ENCODE data around the gene ABCA4.

The ABCA4 gene

GRCh38 chr1:94144836-94145235 is 23.9 kb upstream of the ABCA4 start:
- no peak overlapping the region for H3K27ac ChIP-seq (ENCODE audit: low read length)
- H3K27me3 ChIP-seq (ENCODE audit: low read depth, low read length) = no peaks in the 10 kb centered on the region
- no peaks in the 10 kb centered on the region for H3K4me1 ChIP-seq (ENCODE audit: control insufficient read depth in 1 of 2, insufficient read depth in 2 of 2, low read length in 2 of 2)
- H3K36me3 ChIP-seq (ENCODE audit: control insufficient read depth in 1 of 2, insufficient read depth in 2 of 2, low read length in 2 of 2) = no peaks in the 10 kb centered on the region
- H3K9me3 ChIP-seq (ENCODE audit: control insufficient read depth in 1 of 2, low read length in 2 of 2) = no peaks in the 10 kb centered on the region
- no peak overlapping the region for H3K4me3 ChIP-seq (ENCODE audit: low read depth in 1 of 2, low read length in 2 of 2)

DNA sequence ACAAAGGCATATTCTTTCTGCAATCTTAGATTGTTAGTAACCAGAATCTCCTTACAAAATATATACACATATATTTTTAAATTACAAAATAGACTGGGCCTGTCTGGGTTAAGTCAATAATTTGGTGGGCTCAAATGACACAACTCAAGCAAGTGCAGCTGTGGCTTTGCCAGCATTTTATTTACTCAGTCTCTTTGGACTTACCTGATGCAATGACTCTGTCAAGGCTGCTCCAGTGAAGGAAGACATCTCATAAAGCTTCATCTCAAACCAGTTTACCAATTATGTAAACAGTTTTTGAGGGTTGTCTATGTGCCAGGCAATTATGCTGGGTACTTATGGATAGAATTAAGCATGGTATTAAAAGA is 22.8 kb upstream of the ABCA4 start:
- Histone ChIP-seq H3K9me3 (ENCODE audit: control insufficient read depth in 1 of 2, low read length in 2 of 2) (no peaks in the 10 kb centered on the region), H3K4me1 (ENCODE audit: control insufficient read depth in 1 of 2, insufficient read depth in 2 of 2, low read length in 2 of 2) (no peaks in the 10 kb centered on the region), H3K36me3 (ENCODE audit: control insufficient read depth in 1 of 2, insufficient read depth in 2 of 2, low read length in 2 of 2) (no peaks in the 10 kb centered on the region), H3K27ac (ENCODE audit: low read length) (no peak overlapping the region), H3K27me3 (ENCODE audit: low read depth, low read length) (no peaks in the 10 kb centered on the region), H3K4me3 (ENCODE audit: low read depth in 1 of 2, low read length in 2 of 2) (no peak overlapping the region)

DNA sequence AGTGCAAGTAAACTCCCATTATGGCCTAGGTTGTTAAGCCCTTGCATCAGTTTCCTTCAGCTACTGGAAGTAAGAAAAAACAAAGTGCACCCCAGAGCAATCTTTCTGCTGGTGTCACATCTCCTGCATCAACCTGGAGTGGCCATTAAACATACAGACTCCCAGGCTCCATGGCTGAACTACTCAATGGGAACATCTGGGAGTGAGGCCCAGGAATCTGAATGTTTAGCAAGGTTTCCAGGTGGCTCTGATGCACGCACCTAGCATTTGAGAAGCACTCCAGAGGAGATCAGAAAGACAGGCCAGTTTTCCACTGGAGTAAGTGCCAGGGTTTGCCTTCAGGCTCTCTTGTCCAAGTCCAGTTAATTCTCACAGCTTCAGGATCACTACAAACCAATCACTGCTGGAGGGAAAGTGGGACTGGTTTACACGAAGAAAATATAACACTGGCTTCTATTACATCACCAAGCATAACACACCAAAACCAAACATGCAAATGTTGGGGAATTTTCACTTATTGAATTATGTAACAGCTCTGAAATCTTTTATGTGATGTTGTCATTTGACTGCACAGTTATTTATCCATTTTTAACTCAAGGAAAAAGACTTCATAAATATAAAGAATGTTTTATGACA is 22.3 kb upstream of the ABCA4 start:
- no peaks in the 10 kb centered on the region for H3K9me3 ChIP-seq (ENCODE audit: control insufficient read depth in 1 of 2, low read length in 2 of 2)
- no peak overlapping the region for H3K4me3 ChIP-seq (ENCODE audit: low read depth in 1 of 2, low read length in 2 of 2)
- H3K4me1 ChIP-seq (ENCODE audit: control insufficient read depth in 1 of 2, insufficient read depth in 2 of 2, low read length in 2 of 2) = no peaks in the 10 kb centered on the region
- H3K27me3 ChIP-seq (ENCODE audit: low read depth, low read length) = no peaks in the 10 kb centered on the region
- no peak overlapping the region for H3K27ac ChIP-seq (ENCODE audit: low read length)
- no peaks in the 10 kb centered on the region for H3K36me3 ChIP-seq (ENCODE audit: control insufficient read depth in 1 of 2, insufficient read depth in 2 of 2, low read length in 2 of 2)

DNA sequence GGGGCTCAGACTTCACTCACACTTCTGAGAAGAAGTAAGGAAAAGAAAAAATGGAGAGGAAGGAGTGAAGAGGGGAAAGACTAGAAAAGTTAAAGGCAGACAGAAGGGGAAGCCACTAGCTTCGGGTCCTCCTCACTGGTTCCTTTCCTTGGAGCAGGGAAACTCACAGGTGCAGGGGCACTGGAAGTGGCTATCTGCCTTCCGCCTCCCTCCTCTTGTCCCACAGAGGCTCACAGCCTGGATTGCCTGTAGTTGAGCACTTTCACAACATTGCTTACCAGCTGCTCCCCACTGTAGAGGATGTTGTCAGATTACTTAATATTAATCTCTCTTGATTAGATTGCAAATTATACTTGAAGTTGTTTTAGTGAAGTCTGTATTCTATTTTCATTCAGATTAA is 21.6 kb upstream of the ABCA4 start:
- Histone ChIP-seq H3K27me3 (ENCODE audit: low read depth, low read length) (no peaks in the 10 kb centered on the region), H3K4me1 (ENCODE audit: control insufficient read depth in 1 of 2, insufficient read depth in 2 of 2, low read length in 2 of 2) (no peaks in the 10 kb centered on the region), H3K4me3 (ENCODE audit: low read depth in 1 of 2, low read length in 2 of 2) (no peak overlapping the region), H3K27ac (ENCODE audit: low read length) (no peak overlapping the region), H3K36me3 (ENCODE audit: control insufficient read depth in 1 of 2, insufficient read depth in 2 of 2, low read length in 2 of 2) (no peaks in the 10 kb centered on the region), H3K9me3 (ENCODE audit: control insufficient read depth in 1 of 2, low read length in 2 of 2) (no peaks in the 10 kb centered on the region)

DNA sequence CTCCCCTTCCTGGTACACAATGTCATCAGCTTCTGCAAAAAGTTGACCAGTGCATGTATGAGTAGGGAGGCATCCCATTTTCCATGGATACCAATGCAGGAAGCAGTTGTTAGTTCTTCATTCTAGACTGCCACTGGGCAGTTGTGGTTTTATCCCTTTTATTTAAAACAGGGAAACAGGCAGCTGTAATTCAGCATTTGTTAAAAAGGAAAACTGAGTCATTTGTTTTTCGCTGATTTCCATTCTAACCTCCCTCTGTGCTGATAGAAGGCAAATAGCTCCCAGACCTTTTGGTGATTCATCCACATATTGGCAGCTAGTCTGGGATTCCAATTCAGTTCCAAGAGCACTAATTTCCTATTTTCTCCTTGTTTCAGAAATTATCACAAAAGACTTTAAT is 21.1 kb upstream of the ABCA4 start:
- no peak overlapping the region for H3K4me3 ChIP-seq (ENCODE audit: low read depth in 1 of 2, low read length in 2 of 2)
- H3K27ac ChIP-seq (ENCODE audit: low read length) = no peak overlapping the region
- no peaks in the 10 kb centered on the region for H3K36me3 ChIP-seq (ENCODE audit: control insufficient read depth in 1 of 2, insufficient read depth in 2 of 2, low read length in 2 of 2)
- H3K9me3 ChIP-seq (ENCODE audit: control insufficient read depth in 1 of 2, low read length in 2 of 2) = no peaks in the 10 kb centered on the region
- no peaks in the 10 kb centered on the region for H3K27me3 ChIP-seq (ENCODE audit: low read depth, low read length)
- no peaks in the 10 kb centered on the region for H3K4me1 ChIP-seq (ENCODE audit: control insufficient read depth in 1 of 2, insufficient read depth in 2 of 2, low read length in 2 of 2)

DNA sequence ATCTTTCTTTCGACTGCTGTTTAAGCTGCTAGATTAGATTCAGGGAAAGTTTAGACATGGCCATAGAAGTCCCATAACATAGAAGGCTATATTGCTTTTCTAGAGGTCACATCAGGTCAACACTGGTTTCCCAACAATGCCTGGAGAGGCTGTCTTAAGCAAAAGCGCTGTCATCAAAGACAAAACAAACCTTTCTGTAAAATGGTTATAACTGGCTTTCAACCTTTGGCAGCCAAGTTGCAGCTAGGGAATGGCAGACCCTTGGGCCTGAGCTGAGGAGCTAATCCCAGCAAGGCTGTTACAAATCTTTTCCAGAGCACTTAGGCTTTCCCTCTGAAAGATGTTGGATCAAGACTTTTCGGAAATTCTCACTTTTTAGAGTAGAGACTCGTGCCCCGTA is 11.2 kb upstream of the ABCA4 start:
- Histone ChIP-seq H3K4me1 (ENCODE audit: control insufficient read depth in 1 of 2, insufficient read depth in 2 of 2, low read length in 2 of 2) (no peaks in the 10 kb centered on the region), H3K27me3 (ENCODE audit: low read depth, low read length) (no peaks in the 10 kb centered on the region), H3K36me3 (ENCODE audit: control insufficient read depth in 1 of 2, insufficient read depth in 2 of 2, low read length in 2 of 2) (no peaks in the 10 kb centered on the region), H3K27ac (ENCODE audit: low read length) (no peak overlapping the region), H3K9me3 (ENCODE audit: control insufficient read depth in 1 of 2, low read length in 2 of 2) (peaks cover 0 to 7% of the 10 kb centered on the region in 2 donors), H3K4me3 (ENCODE audit: low read depth in 1 of 2, low read length in 2 of 2) (no peak overlapping the region)

- peaks cover 0 to 7% of the 10 kb centered on the region in 2 donors for H3K9me3 ChIP-seq (ENCODE audit: control insufficient read depth in 1 of 2, low read length in 2 of 2)
- no peak overlapping the region for H3K4me3 ChIP-seq (ENCODE audit: low read depth in 1 of 2, low read length in 2 of 2)
- H3K27me3 ChIP-seq (ENCODE audit: low read depth, low read length) = no peaks in the 10 kb centered on the region
- no peaks in the 10 kb centered on the region for H3K36me3 ChIP-seq (ENCODE audit: control insufficient read depth in 1 of 2, insufficient read depth in 2 of 2, low read length in 2 of 2)
- no peak overlapping the region for H3K27ac ChIP-seq (ENCODE audit: low read length)
- no peaks in the 10 kb centered on the region for H3K4me1 ChIP-seq (ENCODE audit: control insufficient read depth in 1 of 2, insufficient read depth in 2 of 2, low read length in 2 of 2)
Measured at GRCh38 chr1:94130851-94131595, 10.1 kb upstream of the ABCA4 start.

GRCh38 chr1:94126651-94127050 is 5.7 kb upstream of the ABCA4 start:
- no peaks in the 10 kb centered on the region for H3K36me3 ChIP-seq (ENCODE audit: control insufficient read depth in 1 of 2, insufficient read depth in 2 of 2, low read length in 2 of 2)
- no peaks in the 10 kb centered on the region for H3K9me3 ChIP-seq (ENCODE audit: control insufficient read depth in 1 of 2, low read length in 2 of 2)
- no peak overlapping the region for H3K27ac ChIP-seq (ENCODE audit: low read length)
- no peaks in the 10 kb centered on the region for H3K27me3 ChIP-seq (ENCODE audit: low read depth, low read length)
- no peaks in the 10 kb centered on the region for H3K4me1 ChIP-seq (ENCODE audit: control insufficient read depth in 1 of 2, insufficient read depth in 2 of 2, low read length in 2 of 2)
- no peak overlapping the region for H3K4me3 ChIP-seq (ENCODE audit: low read depth in 1 of 2, low read length in 2 of 2)

- no peaks in the 10 kb centered on the region for H3K27me3 ChIP-seq (ENCODE audit: low read depth, low read length)
- no peaks in the 10 kb centered on the region for H3K9me3 ChIP-seq (ENCODE audit: control insufficient read depth in 1 of 2, low read length in 2 of 2)
- no peak overlapping the region for H3K4me3 ChIP-seq (ENCODE audit: low read depth in 1 of 2, low read length in 2 of 2)
- H3K27ac ChIP-seq (ENCODE audit: low read length) = no peak overlapping the region
- H3K36me3 ChIP-seq (ENCODE audit: control insufficient read depth in 1 of 2, insufficient read depth in 2 of 2, low read length in 2 of 2) = no peaks in the 10 kb centered on the region
- H3K4me1 ChIP-seq (ENCODE audit: control insufficient read depth in 1 of 2, insufficient read depth in 2 of 2, low read length in 2 of 2) = no peaks in the 10 kb centered on the region
Measured at GRCh38 chr1:94125551-94126514, 4.9 kb upstream of the ABCA4 start.

DNA sequence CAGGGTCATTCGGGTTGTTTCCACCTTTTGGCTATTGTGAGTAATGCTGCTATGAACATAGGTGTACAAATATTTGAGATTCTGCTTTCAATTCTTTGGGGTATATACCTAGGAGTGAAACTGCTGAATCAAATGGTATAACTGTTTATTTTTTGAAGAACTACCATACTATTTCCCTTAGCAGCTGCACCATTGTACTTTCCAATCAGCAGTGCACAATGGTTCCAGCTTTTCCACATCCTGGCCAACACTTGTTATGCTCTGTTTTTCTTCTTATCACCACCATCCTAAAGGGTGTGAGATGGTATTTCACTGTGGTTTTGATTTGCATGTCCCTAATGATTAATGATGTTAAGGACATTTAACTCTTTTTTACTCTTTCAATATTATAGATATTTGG is 3.6 kb upstream of the ABCA4 start:
- Histone ChIP-seq H3K27me3 (ENCODE audit: low read depth, low read length) (no peaks in the 10 kb centered on the region), H3K4me1 (ENCODE audit: control insufficient read depth in 1 of 2, insufficient read depth in 2 of 2, low read length in 2 of 2) (no peaks in the 10 kb centered on the region), H3K27ac (ENCODE audit: low read length) (no peak overlapping the region), H3K4me3 (ENCODE audit: low read depth in 1 of 2, low read length in 2 of 2) (no peak overlapping the region), H3K9me3 (ENCODE audit: control insufficient read depth in 1 of 2, low read length in 2 of 2) (no peaks in the 10 kb centered on the region), H3K36me3 (ENCODE audit: control insufficient read depth in 1 of 2, insufficient read depth in 2 of 2, low read length in 2 of 2) (no peaks in the 10 kb centered on the region)

DNA sequence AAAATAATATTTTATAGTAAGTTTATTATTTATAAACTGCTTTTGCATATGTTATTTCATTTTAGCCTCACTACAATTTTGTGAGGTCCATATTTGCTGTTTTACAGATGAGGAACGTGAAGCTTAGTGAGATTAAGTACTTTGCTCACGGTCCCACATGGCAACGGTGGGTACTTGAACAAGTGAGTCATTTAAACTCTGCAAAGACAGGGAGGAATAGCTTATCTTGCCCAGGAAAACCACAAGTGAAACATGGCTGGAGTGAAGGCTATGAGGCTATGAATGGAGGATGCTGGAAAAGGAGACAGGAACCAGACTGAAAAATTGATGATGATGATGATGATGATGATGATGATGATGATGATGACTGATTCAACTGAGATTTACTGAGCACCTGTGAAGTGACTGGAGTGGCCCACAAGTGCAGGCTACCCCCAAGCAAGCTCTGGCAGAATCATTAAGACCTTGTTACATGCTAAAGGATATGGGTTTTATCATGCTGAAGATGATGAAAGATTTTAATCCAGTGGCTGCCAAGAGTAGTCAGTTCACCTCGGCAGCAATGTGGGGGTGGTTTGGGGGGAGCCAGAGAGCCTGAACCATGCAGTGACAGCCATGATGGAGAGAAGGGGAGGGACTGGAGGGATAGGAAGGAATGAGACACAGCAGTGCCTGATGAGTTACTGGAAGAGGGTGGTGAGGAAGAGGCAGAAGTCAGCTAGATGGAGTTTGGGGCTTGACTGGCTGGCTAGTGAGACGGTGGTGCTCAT is 1.4 kb upstream of the ABCA4 start:
- no peaks in the 10 kb centered on the region for H3K9me3 ChIP-seq (ENCODE audit: control insufficient read depth in 1 of 2, low read length in 2 of 2)
- no peak overlapping the region for H3K27ac ChIP-seq (ENCODE audit: low read length)
- no peak overlapping the region for H3K4me3 ChIP-seq (ENCODE audit: low read depth in 1 of 2, low read length in 2 of 2)
- H3K27me3 ChIP-seq (ENCODE audit: low read depth, low read length) = no peaks in the 10 kb centered on the region
- no peaks in the 10 kb centered on the region for H3K36me3 ChIP-seq (ENCODE audit: control insufficient read depth in 1 of 2, insufficient read depth in 2 of 2, low read length in 2 of 2)
- no peaks in the 10 kb centered on the region for H3K4me1 ChIP-seq (ENCODE audit: control insufficient read depth in 1 of 2, insufficient read depth in 2 of 2, low read length in 2 of 2)
